Measurements from ENCODE around the gene UBE2QL1. TPM values are rescaled to one million over a fixed set of nuclear protein-coding genes. Genes with fewer than 3 reads are reported as not detected.

The UBE2QL1 gene
- total RNA-seq, 4 donors from 2014 or later, result 0.72 to 5.0 (median 2.4) TPM

DNA sequence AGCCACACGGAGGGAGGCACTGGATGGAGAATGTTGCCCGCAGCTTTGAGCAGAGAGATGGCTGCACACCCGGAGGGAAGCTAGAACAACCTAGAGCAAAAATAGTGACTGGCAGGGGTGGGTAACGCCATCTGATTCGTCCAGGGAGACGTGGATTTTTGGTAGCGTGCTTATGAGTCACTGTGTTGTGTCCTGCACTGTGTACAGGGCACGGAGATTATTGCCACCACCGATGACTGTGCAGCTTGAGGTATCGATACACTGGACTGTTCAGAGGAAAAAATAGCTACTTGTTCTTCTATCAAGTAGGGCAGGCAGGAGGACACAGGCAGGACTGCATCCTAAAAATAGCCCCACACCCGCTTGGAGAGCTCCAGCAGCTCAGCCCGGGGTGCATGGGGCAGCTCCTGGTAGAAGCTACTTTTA is 6.0 kb downstream of the UBE2QL1 start:
- no peak for DNase-seq (ENCODE audit: low spot score)
- TF ChIP-seq CTCF (IDR thresholded peaks at IDR 0.05), result no peak
- no peak for ATAC-seq (ENCODE audit: low FRiP score)

GRCh38 chr5:6455571-6456200 is 7.0 kb downstream of the UBE2QL1 start:
- ATAC-seq (ENCODE audit: low FRiP score), result no peak
- TF ChIP-seq CTCF (IDR thresholded peaks at IDR 0.05), result no peak

GRCh38 chr5:6456766-6457370 is 8.2 kb downstream of the UBE2QL1 start:
- no peak for TF ChIP-seq CTCF (IDR thresholded peaks at IDR 0.05)
- ATAC-seq (ENCODE audit: low FRiP score), result no peak
- no peak for DNase-seq (ENCODE audit: low spot score)

More at GRCh38 chr5:6455571-6456200, 7.0 kb downstream of the UBE2QL1 start:
- no peak for DNase-seq (ENCODE audit: low spot score)

GRCh38 chr5:6457592-6457991 is 8.9 kb downstream of the UBE2QL1 start:
- DNase-seq (ENCODE audit: low spot score), result no peak
- ATAC-seq (ENCODE audit: low FRiP score), result no peak
- no peak for TF ChIP-seq CTCF (IDR thresholded peaks at IDR 0.05)

- DNase-seq (ENCODE audit: low spot score) (no peak), ATAC-seq (ENCODE audit: low FRiP score) (no peak)
- TF ChIP-seq CTCF (IDR thresholded peaks at IDR 0.05), result no peak
Measured at GRCh38 chr5:6458833-6459232, 10.2 kb downstream of the UBE2QL1 start.

GRCh38 chr5:6459896-6460295 is 11.2 kb downstream of the UBE2QL1 start:
- TF ChIP-seq CTCF (IDR thresholded peaks at IDR 0.05), result no peak
- DNase-seq (ENCODE audit: low spot score) (no peak), ATAC-seq (ENCODE audit: low FRiP score) (no peak)

DNA sequence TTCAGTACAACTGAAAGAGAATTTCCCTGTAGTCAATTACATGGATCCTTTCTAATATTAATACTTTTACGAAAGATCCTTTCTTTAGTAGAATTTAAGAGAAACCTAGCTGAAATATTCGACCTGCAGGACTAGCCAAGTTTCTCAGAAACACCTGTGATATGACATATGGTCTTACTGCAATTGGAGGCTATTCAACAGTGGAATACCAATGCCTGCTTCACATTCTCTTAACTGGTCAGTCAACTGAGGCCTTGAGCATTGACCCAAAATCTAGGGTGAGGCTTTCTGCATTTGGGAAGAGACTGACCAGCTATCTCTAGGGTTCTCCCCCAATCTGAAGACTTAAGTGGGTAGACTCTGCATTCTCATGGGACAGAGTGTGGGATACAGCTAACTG is 12.3 kb downstream of the UBE2QL1 start:
- no peak for TF ChIP-seq CTCF (IDR thresholded peaks at IDR 0.05)
- no peak for DNase-seq (ENCODE audit: low spot score)
- ATAC-seq (ENCODE audit: low FRiP score), result no peak
